Adipocyte (in vitro differentiated cells): Measurements from ENCODE around the gene MRPL27.
"Not testable (repeated sequence)": the region's sequence is repeated elsewhere in the genome, so short reads cannot be mapped to it uniquely, and the experiment has no call there.

Source experiments
- DNase-seq: peaks from one replicate; pipeline ENCODE4 v3.0.0-alpha.2; 2015; ENCODE audit warnings: low read depth
- H3K27me3 ChIP-seq: replicated peaks from 2 replicates; pipeline ENCODE4 v1.7.0; 2013; ENCODE audit warnings: mild to moderate bottlenecking, low read length, moderate library complexity; ENCODE audit not compliant: control insufficient read depth, insufficient read depth
- H3K36me3 ChIP-seq: 2 replicates; pipeline ENCODE4 v1.7.0; 2013; ENCODE audit warnings: low read length, mild to moderate bottlenecking, moderate library complexity; ENCODE audit not compliant: control insufficient read depth, insufficient read depth, severe bottlenecking
- H3K4me1 ChIP-seq: 2 replicates; pipeline ENCODE4 v1.7.0; 2013; ENCODE audit warnings: mild to moderate bottlenecking, low read length, moderate library complexity; ENCODE audit not compliant: control insufficient read depth, insufficient read depth
- H3K4me3 ChIP-seq: 2 replicates; pipeline ENCODE4 v1.7.0; 2013; ENCODE audit warnings: mild to moderate bottlenecking, low read length, moderate library complexity
- H3K9ac ChIP-seq: 2 replicates; pipeline ENCODE4 v1.7.0; 2013; ENCODE audit warnings: mild to moderate bottlenecking, low read length, moderate library complexity
- H3K9me3 ChIP-seq: 2 replicates; pipeline ENCODE4 v1.7.0; 2013; ENCODE audit warnings: mild to moderate bottlenecking, low read length, moderate library complexity; ENCODE audit not compliant: control insufficient read depth

MRPL27 gene

DNA sequence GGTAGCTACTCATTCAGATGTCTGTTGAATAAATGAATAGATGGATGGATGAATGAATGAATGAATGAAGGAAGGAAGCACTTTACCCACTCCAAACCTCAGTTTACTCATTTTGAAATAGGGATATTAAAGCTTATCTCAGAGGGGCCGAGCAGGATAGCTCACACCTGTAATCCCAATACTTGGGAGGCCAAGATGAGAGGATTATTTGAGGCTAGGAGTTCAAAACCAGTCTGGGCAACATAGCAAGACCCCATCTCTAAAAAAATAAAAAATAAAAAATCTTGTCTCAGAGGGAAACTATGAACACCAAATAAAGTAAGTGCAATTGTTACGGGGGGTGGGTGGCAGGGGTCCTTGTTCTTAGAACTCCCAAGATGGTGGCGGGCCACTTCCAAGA, 25.7 kb upstream of the MRPL27 start:
- H3K4me3 ChIP-seq, H3K9ac ChIP-seq, H3K27me3 ChIP-seq, DNase-seq, H3K9me3 ChIP-seq: not testable (repeated sequence)
- Histone ChIP-seq H3K4me1 (peaks cover 24% of the 10 kb centered on the region), H3K36me3 (peaks cover 18% of the 10 kb centered on the region)

GRCh38 chr17:50397919-50398285, 24.9 kb upstream of the MRPL27 start:
- Histone ChIP-seq H3K4me3 (peak overlapping the region; percentile 92), H3K36me3 (peaks cover 25% of the 10 kb centered on the region), H3K27me3 (no peaks in the 10 kb centered on the region), H3K4me1 (peaks cover 24% of the 10 kb centered on the region), H3K9ac (peak overlapping the region; percentile 97), H3K9me3 (no peaks in the 10 kb centered on the region)
- DNase-seq = no peak

DNA sequence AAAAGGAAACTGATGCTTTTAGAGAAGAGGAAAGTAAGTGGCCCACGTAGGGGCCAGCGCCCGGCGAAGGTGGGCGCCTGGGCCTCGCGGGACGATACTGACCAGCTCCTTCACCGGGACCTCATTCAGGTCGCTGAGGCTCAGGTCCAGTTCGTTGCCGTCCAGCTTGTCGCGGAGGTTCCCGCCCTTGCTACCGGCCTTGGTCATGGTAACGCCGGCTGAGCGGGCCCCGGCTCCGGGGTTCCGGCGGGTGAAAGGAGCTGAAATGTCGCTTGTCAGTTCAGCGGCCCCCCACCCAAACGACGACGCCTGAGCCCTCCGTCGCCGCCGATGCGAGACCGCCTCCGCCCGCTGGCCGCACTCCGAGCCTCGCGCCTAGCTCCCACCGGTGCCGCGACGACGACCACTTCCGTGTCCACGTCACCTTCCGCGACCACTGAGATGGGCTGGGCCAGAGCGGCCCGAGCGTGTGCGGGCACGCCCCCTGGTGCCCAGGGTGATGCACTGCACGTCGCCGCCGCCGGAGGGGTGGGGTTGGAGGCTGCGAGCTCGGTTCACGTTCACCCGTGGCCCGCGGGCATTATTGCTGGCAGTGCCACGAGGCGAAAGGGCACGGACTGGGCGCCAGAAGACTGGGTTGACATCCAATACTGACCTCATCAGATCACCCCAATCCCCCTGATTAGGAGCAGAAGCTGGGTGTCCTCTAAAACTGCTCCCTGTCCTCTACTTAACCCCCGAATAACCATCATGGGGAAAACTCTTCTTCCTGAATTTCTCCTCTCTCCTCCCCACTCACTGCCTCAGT, 24.3 kb upstream of the MRPL27 start, which contains the start of gene LRRC59:
LRRC59 (minus strand) TSS at position 413 of the 808 bp plus-strand sequence; CDS start at position 207, 206 bp downstream.
- peak; percentile 92 for DNase-seq
- Histone ChIP-seq H3K9ac (peak within 1 kb of the TSS; percentile 97), H3K36me3 (peaks cover 31% of the 10 kb centered on the region), H3K9me3 (no peaks in the 10 kb centered on the region), H3K4me1 (peaks cover 24% of the 10 kb centered on the region), H3K4me3 (peak within 1 kb of the TSS; percentile 92), H3K27me3 (no peaks in the 10 kb centered on the region)

GRCh38 chr17:50396261-50397110, 23.5 kb upstream of the MRPL27 start:
- H3K4me3 ChIP-seq = peak overlapping the region; percentile 92
- peaks cover 24% of the 10 kb centered on the region for H3K4me1 ChIP-seq
- no peaks in the 10 kb centered on the region for H3K27me3 ChIP-seq
- peak; percentile 80 for DNase-seq
- no peaks in the 10 kb centered on the region for H3K9me3 ChIP-seq
- peak overlapping the region; percentile 97 for H3K9ac ChIP-seq
- H3K36me3 ChIP-seq = peaks cover 39% of the 10 kb centered on the region

- no peak for DNase-seq
- peaks cover 24% of the 10 kb centered on the region for H3K4me1 ChIP-seq
These were observed 21.7 kb upstream of the MRPL27 start for GRCh38 chr17:50394711-50395110.

DNA sequence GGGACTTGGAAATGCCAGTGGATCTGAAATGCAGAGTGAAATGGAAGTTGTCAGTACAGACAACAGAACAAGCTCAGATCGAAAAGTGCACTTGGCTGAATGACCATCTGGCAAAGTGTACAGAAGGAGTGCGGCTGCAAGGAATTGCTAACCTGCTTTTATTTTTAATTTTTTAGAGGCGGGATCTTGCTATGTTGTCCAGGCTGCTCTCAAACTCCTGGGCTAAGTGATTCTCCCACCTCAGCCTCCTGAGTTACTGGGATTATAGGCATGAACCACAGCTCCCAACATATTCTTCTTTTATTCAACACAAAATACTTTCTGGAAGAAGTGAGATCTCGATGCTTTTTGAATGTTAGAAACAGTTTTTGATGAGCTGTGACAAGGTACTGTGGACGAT, 20.7 kb upstream of the MRPL27 start:
- Histone ChIP-seq H3K36me3 (peaks cover 65% of the 10 kb centered on the region), H3K4me3 (no peak overlapping the region)
- no peak for DNase-seq

More at GRCh38 chr17:50394711-50395110, 21.7 kb upstream of the MRPL27 start:
- Histone ChIP-seq H3K9ac (peak overlapping the region; percentile 97), H3K27me3 (no peaks in the 10 kb centered on the region), H3K4me3 (peak overlapping the region; percentile 92), H3K9me3 (no peaks in the 10 kb centered on the region), H3K36me3 (peaks cover 55% of the 10 kb centered on the region)

DNA sequence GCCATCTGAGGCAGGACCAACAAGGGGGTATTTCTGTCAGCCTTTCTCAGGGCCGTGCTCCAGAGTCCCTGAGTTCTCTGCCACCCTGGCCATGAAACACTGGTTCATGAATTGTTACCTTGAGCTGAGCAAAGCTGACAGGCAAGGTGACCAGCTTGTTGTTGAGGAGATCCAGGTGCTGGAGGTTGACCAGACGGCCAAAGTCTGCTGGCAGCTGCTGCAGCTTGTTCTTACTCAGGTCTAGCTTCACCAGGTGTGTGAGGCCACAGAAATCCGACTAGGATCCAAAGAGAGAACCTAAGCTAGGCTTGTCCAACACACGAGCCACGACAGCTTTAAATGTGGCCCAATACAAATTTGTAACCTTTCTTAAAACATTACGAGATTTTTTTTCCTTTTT, 19.6 kb upstream of the MRPL27 start:
- H3K36me3 ChIP-seq = peaks cover 76% of the 10 kb centered on the region
- no peaks in the 10 kb centered on the region for H3K9me3 ChIP-seq
- H3K27me3 ChIP-seq = no peaks in the 10 kb centered on the region
- no peak overlapping the region for H3K4me3 ChIP-seq
- no peak for DNase-seq
- H3K9ac ChIP-seq = no peak overlapping the region
- peaks cover 22% of the 10 kb centered on the region for H3K4me1 ChIP-seq

More for the DNA sequence above, 20.7 kb upstream of the MRPL27 start:
- Histone ChIP-seq H3K9me3 (no peaks in the 10 kb centered on the region), H3K27me3 (no peaks in the 10 kb centered on the region), H3K4me1 (peaks cover 24% of the 10 kb centered on the region), H3K9ac (no peak overlapping the region)

DNA sequence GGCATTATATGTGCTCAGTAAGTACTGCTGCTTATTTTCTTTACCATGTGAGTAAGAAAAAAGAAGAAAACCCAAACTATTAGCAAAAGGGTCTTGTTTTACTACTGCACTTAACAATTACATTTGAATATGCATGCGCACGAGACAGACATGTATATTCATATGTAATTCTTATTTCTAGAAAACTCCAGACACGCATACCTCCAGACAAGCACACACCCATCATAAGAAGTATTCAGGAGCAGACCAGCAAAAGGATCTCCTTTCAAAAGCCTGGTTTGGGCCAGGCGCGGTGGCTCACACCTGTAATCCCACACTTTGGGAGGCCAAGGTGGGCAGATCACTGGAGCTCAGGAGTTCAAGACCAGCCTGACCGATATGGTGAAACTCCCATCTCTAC, 16.6 kb upstream of the MRPL27 start:
- H3K4me1 ChIP-seq = peaks cover 19% of the 10 kb centered on the region
- H3K9ac ChIP-seq = no peak overlapping the region
- no peak overlapping the region for H3K4me3 ChIP-seq
- H3K27me3 ChIP-seq = no peaks in the 10 kb centered on the region
- peaks cover 98% of the 10 kb centered on the region for H3K36me3 ChIP-seq
- H3K9me3 ChIP-seq = no peaks in the 10 kb centered on the region
- no peak for DNase-seq

DNA sequence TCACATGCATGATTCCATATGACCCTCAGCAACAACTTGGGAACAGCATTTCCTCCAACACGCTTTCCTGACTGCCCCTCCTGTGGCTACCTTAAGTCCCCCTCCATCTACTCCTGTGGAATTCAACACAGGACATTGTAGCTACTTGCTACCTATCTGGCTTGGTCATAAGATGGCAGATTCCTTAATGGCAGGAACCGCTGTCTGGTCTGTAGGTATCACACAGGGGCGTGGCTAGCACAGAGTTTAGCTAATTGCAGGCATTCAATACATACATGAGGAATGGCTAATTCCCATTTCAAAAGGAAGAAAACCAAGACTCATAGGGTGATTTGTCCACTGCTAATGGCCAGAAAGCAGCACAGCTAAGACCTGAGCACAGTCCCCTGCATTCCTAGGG, 15.7 kb upstream of the MRPL27 start:
- H3K9me3 ChIP-seq = no peaks in the 10 kb centered on the region
- H3K36me3 ChIP-seq = peaks cover 98% of the 10 kb centered on the region
- no peaks in the 10 kb centered on the region for H3K27me3 ChIP-seq
- no peak overlapping the region for H3K4me3 ChIP-seq
- H3K4me1 ChIP-seq = peaks cover 15% of the 10 kb centered on the region
- no peak for DNase-seq
- H3K9ac ChIP-seq = no peak overlapping the region

DNA sequence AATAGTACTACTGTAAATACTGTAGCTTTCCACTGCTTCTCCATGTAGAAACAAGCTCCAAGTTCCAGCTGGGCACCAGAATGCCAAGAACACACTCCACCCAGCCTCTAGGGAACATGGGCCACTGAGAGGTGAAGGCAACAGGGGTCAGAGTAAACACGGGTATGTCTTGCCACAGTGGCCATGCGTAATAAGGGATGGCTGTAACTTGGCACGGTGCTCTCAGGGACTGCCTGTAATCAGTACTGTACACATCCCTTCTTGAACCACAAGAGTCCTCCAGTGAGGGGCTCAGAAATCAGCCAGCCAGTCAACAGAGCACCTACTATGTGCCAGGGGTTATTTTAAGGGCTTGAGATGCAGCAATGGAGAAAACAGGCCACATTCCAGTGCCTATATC, 13.5 kb upstream of the MRPL27 start:
- peak; percentile 19 for DNase-seq
- H3K27me3 ChIP-seq = no peaks in the 10 kb centered on the region
- no peak overlapping the region for H3K9ac ChIP-seq
- H3K4me1 ChIP-seq = peaks cover 23% of the 10 kb centered on the region
- no peaks in the 10 kb centered on the region for H3K9me3 ChIP-seq
- no peak overlapping the region for H3K4me3 ChIP-seq
- peaks cover 98% of the 10 kb centered on the region for H3K36me3 ChIP-seq

- H3K4me3 ChIP-seq = no peak overlapping the region
- H3K9ac ChIP-seq = no peak overlapping the region
- H3K36me3 ChIP-seq = peaks cover 76% of the 10 kb centered on the region
- H3K27me3 ChIP-seq = no peaks in the 10 kb centered on the region
- no peaks in the 10 kb centered on the region for H3K9me3 ChIP-seq
- DNase-seq = no peak
- peaks cover 23% of the 10 kb centered on the region for H3K4me1 ChIP-seq
These were observed 9.9 kb upstream of the MRPL27 start for GRCh38 chr17:50382931-50383330.
